GM12801 (cell line): Measurements from ENCODE around the gene RSRC1.

Experiments
- CTCF ChIP-seq: IDR thresholded peaks from one replicate; pipeline ENCODE4 v1.5.1; 2011; ENCODE audit warnings: control low read depth; ENCODE audit not compliant: insufficient read length; ENCODE audit errors: extremely low read depth

Gene RSRC1

GRCh38 chr3:158539414-158540014 is 429.6 kb downstream of the RSRC1 start:
- no peak for TF ChIP-seq CTCF

- no peak for TF ChIP-seq CTCF
Observed at GRCh38 chr3:158540066-158540465, 430.2 kb downstream of the RSRC1 start.

DNA sequence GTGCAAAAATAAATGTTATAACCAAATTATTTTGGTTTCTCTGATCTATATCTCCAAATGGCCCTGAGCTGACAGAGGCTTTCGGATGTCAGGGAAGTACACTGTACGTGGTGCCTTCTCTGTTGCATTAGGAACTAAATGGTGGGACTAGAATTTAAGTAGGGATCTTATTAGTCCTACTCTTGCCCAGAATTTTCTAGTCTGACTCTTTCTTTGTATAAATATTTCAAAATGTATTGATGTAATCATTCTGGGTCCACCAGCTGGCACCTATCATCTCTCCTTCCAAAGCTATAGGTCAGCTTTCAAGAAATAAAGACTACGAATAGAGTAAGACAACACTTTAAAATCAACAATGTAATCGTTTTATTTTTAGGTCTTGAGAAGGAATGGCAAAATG is 438.8 kb downstream of the RSRC1 start:
- TF ChIP-seq CTCF = no peak

- no peak for TF ChIP-seq CTCF
Observed at GRCh38 chr3:158552124-158552523, 442.2 kb downstream of the RSRC1 start.

- no peak for TF ChIP-seq CTCF
Observed at GRCh38 chr3:158559504-158559903, 449.6 kb downstream of the RSRC1 start.

GRCh38 chr3:158560979-158561378 is 451.1 kb downstream of the RSRC1 start:
- no peak for TF ChIP-seq CTCF

DNA sequence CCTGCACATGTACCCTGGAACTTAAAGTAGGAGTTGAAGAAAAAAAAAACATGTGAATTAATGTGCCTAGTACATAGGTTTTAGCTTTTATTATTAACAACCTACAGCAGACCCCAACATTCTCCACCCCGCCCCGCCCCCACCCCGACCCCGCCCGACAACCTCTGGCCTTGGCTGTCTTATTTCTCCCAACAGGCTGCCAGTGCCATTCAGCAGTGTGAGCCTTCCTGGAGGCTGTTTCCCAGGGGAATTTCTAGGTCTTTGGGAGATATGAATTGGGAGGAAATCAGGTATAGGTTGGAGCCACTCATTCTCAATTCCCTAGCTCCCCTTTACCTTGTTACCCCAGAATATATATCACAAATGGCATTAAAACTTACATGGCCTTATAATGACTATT is 452.8 kb downstream of the RSRC1 start:
- no peak for TF ChIP-seq CTCF
